Stimulated activated CD8-positive, alpha-beta memory T cell treated with anti-CD3 and anti-CD28 coated beads, Interleukin-2, amount 100 ng/mL, for 1 hour (primary cell): ENCODE data around the gene OTX1.

Source experiments
- DNase-seq, 2 donors: peaks; one replicate each; pipeline ENCODE4 v3.0.0-alpha.2; 2020; ENCODE audit warnings: low read depth in 2 of 2

OTX1 gene

DNA sequence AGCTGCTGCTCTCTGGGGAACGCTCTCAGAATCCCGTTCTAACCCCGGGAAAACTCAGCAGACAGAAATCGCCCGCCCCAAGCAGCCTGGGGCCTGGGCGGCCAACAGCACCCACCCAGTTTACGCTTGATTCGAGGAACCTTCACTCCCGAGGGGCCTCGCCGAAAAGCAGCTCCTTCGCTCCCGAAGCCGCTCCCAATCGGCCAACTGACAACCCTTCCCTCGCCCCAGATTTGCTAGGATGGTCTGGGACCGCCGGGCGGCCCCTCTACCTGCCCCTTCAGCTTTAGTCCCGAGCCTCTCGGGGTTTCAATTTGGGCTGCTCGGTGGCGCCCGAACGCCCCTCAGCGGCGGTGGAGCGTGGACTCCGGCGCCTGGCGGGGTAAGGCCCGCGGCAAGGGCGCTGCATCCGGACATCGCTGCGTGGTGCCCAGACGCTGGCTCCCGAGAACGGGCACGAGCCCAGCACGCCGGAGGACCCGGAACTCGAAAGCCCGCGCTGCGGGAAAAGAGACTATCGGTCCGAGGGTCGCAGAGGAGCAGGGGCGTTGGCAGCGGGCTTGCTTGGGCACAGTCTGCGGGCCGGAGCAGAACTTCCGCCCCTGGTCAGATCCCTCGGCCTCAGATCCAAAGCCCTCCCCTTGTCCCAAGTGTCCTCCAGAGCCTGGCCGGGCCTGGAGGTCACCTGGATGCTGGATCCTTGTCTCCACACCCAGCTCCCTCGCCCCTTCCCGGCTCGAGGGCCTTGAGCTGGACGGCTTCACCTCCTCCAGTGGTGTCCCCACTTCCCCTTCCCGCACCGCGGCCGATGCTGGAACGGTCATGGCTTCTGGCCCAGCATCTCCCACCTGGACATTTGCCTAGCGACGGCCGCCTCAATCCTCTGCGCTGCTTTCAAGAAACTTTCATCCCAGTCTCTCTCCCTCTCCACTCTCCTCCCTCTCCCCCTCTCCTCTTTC lies 3.0 kb upstream of the OTX1 start:
- no peak for DNase-seq

- no peak for DNase-seq
Observed at GRCh38 chr2:63048367-63049171, 2.1 kb upstream of the OTX1 start.

DNA sequence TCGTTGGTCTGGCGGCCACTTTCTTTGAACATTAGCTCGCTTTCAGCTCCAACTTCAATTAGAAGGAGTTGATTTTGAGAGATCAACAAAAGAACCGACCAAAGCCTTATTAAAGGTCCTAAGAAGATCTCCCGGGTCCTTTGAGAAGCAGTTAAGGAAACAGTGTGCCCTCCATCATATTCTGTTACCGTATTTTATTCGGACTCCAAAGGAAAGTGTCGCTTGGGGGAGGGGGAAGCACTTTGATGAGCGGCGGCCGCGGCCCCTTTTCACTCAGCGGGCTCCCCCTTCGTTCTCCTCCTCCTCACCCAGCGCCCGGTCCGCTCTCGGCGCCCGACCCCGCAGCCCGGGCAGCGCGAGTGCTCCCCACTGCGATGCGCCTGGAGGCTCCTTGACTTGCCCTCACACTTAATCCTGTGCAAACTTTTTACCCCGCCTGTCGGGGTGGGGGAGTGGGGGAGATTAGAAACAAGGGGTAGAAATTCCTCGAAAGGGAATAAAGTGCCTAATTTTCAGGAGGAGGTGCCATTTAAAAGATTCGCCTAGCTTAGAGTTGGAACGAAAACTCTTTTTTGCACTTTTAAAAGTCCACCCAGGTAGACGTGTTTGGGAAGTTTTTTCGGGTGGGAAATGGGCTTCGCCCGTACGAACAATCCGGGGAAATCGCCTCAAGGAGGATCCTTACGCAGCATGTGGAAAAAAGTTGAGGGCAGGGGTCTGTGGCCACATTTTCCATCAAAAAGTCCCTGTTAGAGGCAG lies 1.2 kb upstream of the OTX1 start:
- DNase-seq: no peak

GRCh38 chr2:63049970-63050333 lies 678 bp upstream of the OTX1 start:
- no peak for DNase-seq

DNA sequence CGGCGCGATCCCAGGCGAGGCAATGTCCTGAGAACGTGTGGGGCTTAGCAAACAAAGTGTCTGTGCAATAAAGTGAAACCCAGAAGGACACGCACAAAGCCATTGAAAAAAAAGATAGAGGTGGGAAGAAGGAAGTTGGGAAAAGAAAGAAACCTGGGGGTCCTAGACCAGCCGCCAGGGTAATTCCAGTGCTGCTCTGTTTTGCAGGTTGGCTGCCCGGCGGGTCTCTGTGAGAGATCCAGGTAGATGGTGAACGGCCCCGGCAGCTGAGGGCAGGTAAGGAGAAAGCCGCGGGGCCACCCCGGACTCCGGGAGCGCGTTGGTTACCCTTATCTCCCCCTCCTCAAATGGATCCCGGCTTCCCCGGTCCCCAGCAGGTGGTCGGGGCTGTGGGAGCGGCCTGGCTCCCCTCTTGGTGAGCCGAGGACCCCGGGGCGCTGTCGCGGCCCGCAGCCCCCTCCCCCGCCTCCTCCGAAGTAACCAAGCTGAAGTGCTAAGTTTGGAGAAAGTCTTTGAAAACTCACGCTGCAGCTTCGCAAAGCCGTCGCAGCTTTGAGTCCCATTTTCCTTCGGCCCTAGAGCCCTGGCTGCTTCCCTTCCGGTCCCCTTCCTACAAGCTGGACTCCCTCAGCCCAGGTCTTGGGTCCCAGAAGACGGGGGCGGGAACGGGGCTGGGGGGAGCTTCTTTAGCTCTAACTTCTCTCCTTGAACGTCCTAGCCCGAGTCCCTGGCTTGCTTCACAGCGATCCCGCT lies 588 bp downstream of the OTX1 start:
- no peak for DNase-seq

DNA sequence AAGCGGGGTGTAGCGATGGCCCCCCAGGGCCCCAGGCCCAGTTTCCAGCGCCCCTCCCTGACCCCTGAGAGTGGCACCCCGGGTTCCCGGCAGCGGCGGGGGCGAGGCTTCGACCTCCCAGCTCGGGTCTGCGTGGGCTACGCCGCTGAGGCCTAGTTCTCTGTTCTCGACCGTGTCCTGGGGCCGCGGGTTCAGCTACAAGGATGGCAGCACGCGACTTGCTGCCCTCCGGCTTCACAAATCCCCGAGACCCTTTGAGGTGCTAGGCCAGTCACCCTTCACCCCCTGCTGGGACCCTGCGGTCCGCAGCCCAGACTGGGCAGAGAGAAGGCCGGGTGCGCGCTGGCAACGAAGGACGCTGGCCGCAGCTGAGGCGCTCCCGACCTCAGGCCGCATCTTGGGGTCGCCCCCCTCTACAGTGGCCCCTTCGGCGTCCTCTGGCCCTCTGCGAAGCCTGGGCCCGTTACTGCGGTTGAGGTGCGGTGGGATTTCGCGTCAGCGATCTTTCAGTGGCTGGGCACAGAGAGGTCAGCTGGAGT lies 1.2 kb downstream of the OTX1 start:
- no peak for DNase-seq

- no peak for DNase-seq
Observed at GRCh38 chr2:63052411-63053080, 1.9 kb downstream of the OTX1 start.

GRCh38 chr2:63053081-63053888 lies 2.7 kb downstream of the OTX1 start:
- no peak for DNase-seq

GRCh38 chr2:63053889-63054602 lies 3.4 kb downstream of the OTX1 start:
- DNase-seq: no peak

DNA sequence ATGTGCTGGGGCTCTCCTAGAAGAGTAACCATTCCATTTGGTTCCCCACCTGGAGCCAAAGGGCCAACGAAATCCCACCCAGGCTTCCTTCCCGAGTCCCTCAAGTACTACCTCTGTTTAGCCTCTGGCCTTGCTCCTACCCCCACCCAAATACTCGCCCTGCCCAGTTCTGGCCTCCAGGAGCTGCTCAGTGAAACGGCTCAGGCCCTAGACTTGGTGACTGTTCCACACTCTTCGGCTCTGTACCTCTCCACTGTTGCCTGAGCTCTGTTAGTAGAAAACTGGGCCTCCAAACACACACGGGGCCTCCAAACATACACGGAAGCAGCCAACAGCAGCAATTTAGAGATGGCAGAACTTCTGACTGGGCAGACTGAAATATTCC lies 4.2 kb downstream of the OTX1 start:
- DNase-seq: no peak

DNA sequence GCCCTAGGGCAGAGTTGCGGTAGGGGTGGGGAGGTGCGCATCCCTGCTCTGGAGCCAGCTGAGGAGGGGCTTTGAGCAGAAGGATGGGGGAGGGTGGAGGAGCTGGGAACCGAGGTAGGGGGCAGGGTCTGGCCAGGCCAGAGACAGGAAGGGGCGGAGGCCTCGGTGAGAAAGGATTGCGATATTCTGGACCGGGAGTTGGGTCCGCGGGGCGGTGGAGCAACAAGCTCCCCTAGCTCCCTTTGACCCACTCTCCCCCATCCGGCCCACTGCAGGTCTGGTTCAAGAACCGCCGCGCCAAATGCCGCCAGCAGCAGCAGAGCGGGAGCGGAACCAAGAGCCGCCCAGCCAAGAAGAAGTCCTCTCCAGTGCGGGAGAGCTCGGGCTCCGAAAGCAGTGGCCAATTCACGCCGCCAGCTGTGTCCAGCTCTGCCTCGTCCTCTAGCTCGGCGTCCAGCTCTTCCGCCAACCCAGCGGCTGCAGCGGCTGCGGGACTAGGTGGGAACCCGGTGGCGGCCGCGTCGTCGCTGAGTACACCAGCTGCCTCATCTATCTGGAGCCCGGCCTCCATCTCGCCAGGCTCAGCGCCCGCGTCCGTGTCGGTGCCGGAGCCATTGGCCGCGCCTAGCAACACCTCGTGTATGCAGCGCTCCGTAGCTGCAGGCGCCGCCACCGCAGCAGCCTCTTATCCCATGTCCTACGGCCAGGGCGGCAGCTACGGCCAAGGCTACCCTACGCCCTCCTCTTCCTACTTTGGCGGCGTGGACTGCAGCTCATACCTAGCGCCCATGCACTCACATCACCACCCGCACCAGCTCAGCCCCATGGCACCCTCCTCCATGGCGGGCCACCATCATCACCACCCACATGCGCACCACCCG lies 4.8 kb downstream of the OTX1 start:
- no peak for DNase-seq

- DNase-seq: no peak
Observed at GRCh38 chr2:63056107-63057050, 5.7 kb downstream of the OTX1 start.

- DNase-seq: no peak
Observed at GRCh38 chr2:63057249-63058143, 6.9 kb downstream of the OTX1 start.

GRCh38 chr2:63058144-63058920 lies 7.7 kb downstream of the OTX1 start:
- no peak for DNase-seq
